Right lobe of liver (tissue), 4 donors: ENCODE data around the gene BMF.

ENCODE experiments used
- POLR2A ChIP-seq: fragments of 450-650 bp; IDR thresholded peaks from one replicate; pipeline ENCODE4 v1.6.1; 2017; ENCODE audit warnings: antibody characterized with exemption, mild to moderate bottlenecking
- TF ChIP-seq, protein P1 (sequence below), 4 donors: fragments of 200-600 bp in 3 of 4; fragments of 450-650 bp in 1 of 4; IDR thresholded peaks; one replicate each; pipeline versions ENCODE4 v1.5.1 to v1.8.0; 2016 to 2022; ENCODE audit warnings: antibody characterized with exemption in 4 of 4, mild to moderate bottlenecking in 2 of 4
- donor health status: DM: no; HTN: no; CAD: no.
- donor health status: DM: no; HTN: no; CAD: no.
- donor health status: DM: no; HTN: yes; CAD: no.

DNA sequence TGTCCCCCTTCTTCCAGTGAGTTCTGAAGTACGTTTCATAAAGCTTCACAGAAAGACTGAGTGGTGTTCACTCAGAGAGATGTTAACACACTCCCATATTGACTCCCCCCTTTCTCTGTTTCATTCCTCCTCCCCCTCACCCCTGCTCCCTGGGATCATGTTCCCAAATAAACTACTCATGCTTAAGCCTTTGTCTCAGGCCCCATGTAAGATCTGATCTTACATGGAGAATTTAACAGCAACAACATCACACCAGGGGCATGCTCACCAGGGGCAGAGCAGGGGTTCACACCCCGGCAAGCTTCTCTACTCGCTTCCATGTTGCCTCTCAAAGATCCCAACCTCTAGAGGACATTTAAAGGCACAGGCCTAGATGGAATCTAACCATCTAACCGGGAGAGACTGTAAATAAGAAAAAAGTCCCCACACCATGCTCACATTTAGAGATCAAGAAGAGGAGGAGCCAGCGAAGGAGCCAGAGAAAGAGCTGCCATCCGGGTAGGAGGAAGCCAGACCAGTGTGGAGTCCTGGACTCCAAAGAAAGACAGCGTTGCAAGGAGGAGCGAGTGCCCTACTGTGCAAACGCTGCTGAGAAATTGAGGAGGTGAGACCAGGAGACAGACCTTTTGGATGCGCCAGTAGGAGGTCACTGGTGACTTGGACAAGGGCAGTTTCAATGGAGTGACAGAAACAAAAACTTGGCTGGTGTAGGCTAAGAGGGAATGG, 48.3 kb downstream of the BMF start:
- TF ChIP-seq, protein P1, sequence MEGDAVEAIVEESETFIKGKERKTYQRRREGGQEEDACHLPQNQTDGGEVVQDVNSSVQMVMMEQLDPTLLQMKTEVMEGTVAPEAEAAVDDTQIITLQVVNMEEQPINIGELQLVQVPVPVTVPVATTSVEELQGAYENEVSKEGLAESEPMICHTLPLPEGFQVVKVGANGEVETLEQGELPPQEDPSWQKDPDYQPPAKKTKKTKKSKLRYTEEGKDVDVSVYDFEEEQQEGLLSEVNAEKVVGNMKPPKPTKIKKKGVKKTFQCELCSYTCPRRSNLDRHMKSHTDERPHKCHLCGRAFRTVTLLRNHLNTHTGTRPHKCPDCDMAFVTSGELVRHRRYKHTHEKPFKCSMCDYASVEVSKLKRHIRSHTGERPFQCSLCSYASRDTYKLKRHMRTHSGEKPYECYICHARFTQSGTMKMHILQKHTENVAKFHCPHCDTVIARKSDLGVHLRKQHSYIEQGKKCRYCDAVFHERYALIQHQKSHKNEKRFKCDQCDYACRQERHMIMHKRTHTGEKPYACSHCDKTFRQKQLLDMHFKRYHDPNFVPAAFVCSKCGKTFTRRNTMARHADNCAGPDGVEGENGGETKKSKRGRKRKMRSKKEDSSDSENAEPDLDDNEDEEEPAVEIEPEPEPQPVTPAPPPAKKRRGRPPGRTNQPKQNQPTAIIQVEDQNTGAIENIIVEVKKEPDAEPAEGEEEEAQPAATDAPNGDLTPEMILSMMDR (IDR thresholded peaks at IDR 0.05): no peak
- TF ChIP-seq POLR2A: no peak
